T-cell (primary cell): Measurements from ENCODE around the gene FOXB1. TPM values are rescaled to one million over a fixed set of nuclear protein-coding genes. Genes with fewer than 3 reads are reported as not detected.

Experiments
- ATAC-seq, 4 experiments: fragments of 200-7000 bp in 3 of 4; fragments of 150-1000 bp in 1 of 4; cut with Tn5 transposase; replicated peaks in 1 of 4; 1 replicate in 3 of 4; 2 replicates in 1 of 4; pipeline ENCODE4 v1.10.0; 2021; ENCODE audit warnings: moderate library complexity in 3 of 4, mild to moderate bottlenecking in 2 of 4, moderate number of reproducible peaks in 1 of 4
- CTCF ChIA-PET, 2 donors: fragments of 300-600 bp; sonication (Branson Sonifier 250); formaldehyde crosslinking; loops; one replicate each; lab custom pipeline; 2022; ENCODE audit warnings: antibody characterized with exemption in 2 of 2; lab: Charles Lee
- POLR2A ChIA-PET, 2 donors: fragments of 300-600 bp; sonication (Branson Sonifier 250); formaldehyde crosslinking; loops; one replicate each; lab custom pipeline; 2022; ENCODE audit warnings: antibody characterized with exemption in 2 of 2; lab: Charles Lee
- DNase-seq, 35 experiments: peaks; one replicate each; pipeline versions ENCODE4 v3.0.0 to v3.0.0-alpha.2; 2013 to 2023
- H3K27ac ChIP-seq: one replicate; pipeline ENCODE4 v1.5.1; 2013; ENCODE audit warnings: low read length
- H3K27me3 ChIP-seq, 2 experiments: replicated peaks in 1 of 2; 1 replicate in 1 of 2; 2 replicates in 1 of 2; pipeline versions ENCODE4 v1.6.1 to v1.7.0; 2013; ENCODE audit warnings: low read length in 1 of 2, mixed read lengths in 1 of 2; ENCODE audit not compliant: control insufficient read depth in 2 of 2, insufficient read depth in 2 of 2; ENCODE audit errors: extremely low read depth in 1 of 2
- H3K36me3 ChIP-seq, 2 donors: 1 replicate in 1 of 2; 2 replicates in 1 of 2; pipeline versions ENCODE4 v1.6.1 to v1.7.0; 2013; ENCODE audit warnings: low read length in 1 of 2; ENCODE audit not compliant: control insufficient read depth in 2 of 2, insufficient read depth in 1 of 2; ENCODE audit errors: extremely low read depth in 1 of 2
- H3K4me1 ChIP-seq, 2 experiments: 1 replicate in 1 of 2; 2 replicates in 1 of 2; pipeline versions ENCODE4 v1.6.1 to v1.7.0; 2013; ENCODE audit warnings: low read length in 2 of 2, mixed read lengths in 1 of 2; ENCODE audit not compliant: insufficient read depth in 2 of 2, control insufficient read depth in 1 of 2; ENCODE audit errors: extremely low read depth in 1 of 2
- H3K4me3 ChIP-seq, 2 donors: 1 replicate in 1 of 2; 2 replicates in 1 of 2; pipeline versions ENCODE4 v1.5.1 to v1.7.0; 2013; ENCODE audit warnings: mild to moderate bottlenecking in 2 of 2, low read length in 1 of 2, moderate library complexity in 1 of 2; ENCODE audit not compliant: control insufficient read depth in 1 of 2; ENCODE audit errors: extremely low read depth in 1 of 2
- H3K9me3 ChIP-seq: 2 replicates; pipeline ENCODE4 v1.7.0; 2013
- H3K27ac Mint-ChIP-seq, 2 donors: one replicate each; pipeline ENCODE4 v1.8.0; 2020 to 2021; ENCODE audit warnings: mild to moderate bottlenecking in 2 of 2, mixed read lengths in 2 of 2
- H3K27me3 Mint-ChIP-seq, 2 donors: one replicate each; pipeline ENCODE4 v1.8.0; 2021 to 2022; ENCODE audit warnings: mixed read lengths in 2 of 2
- H3K36me3 Mint-ChIP-seq: one replicate; pipeline ENCODE4 v1.8.0; 2021; ENCODE audit warnings: mixed read lengths
- H3K4me1 Mint-ChIP-seq, 3 donors: one replicate each; pipeline ENCODE4 v1.8.0; 2020 to 2022; ENCODE audit warnings: mixed read lengths in 3 of 3, mild to moderate bottlenecking in 1 of 3
- H3K4me3 Mint-ChIP-seq, 3 donors: one replicate each; pipeline ENCODE4 v1.8.0; 2020 to 2022; ENCODE audit warnings: mild to moderate bottlenecking in 3 of 3, mixed read lengths in 3 of 3, moderate library complexity in 3 of 3
- H3K9me3 Mint-ChIP-seq, 3 donors: one replicate each; pipeline ENCODE4 v1.8.0; 2020 to 2022; ENCODE audit warnings: mixed read lengths in 3 of 3
- WGBS: methylation state at CpG from one replicate; pipeline ENCODE4 v1.1.5; 2013; ENCODE audit warnings: missing lambda C conversion rate; ENCODE audit not compliant: insufficient coverage; 5-methylcytosine and 5-hydroxymethylcytosine counted together
- total RNA-seq, 35 experiments: library from RNA in 6 of 35; stranded (reverse) in 6 of 35; fragments of 120-200 nt in 1 of 35; gene quantifications; one replicate each; pipeline versions ENCODE4 v1.2.1 to v1.2.4 and lab custom pipeline; 2013 to 2026

FOXB1 gene
- total RNA-seq, 5 donors from 2014 or later (not counting 1 experiment from before 2014, with no cell fraction given): 0.13 to 0.19 (median 0.15) TPM; not detected in 2

- no peaks in the 10 kb centered on the region for H3K9me3 Mint-ChIP-seq
- H3K9me3 ChIP-seq: no peaks in the 10 kb centered on the region
- H3K27me3 ChIP-seq: peaks cover 20 to 55% of the 10 kb centered on the region in 2 experiments
- H3K4me1 Mint-ChIP-seq: peaks cover 25 to 36% (median 31%) of the 10 kb centered on the region in 3 donors
- CTCF ChIA-PET: interaction anchor here (0.8 to 1.1 kb wide), 2 partner anchors 76 to 78 kb away, joined by 3 to 4 read pairs; no protein-coding TSS in a partner anchor
- H3K4me3 Mint-ChIP-seq: no peak overlapping the region
- H3K27ac ChIP-seq: no peak overlapping the region
- 14% methylated on average over 16 of the region's 20 CpGs for WGBS
- H3K27me3 Mint-ChIP-seq: peaks cover 65 to 84% of the 10 kb centered on the region in 2 donors
- H3K4me1 ChIP-seq: peaks cover 8 to 33% of the 10 kb centered on the region in 2 experiments
- ATAC-seq (no peak), DNase-seq (no peak)
- POLR2A ChIA-PET: interaction anchor here (0.5 kb wide), 2 partner anchors 13 kb away, joined by 3 to 5 read pairs; no protein-coding TSS in a partner anchor
- no peaks in the 10 kb centered on the region for H3K36me3 ChIP-seq
- no peaks in the 10 kb centered on the region for H3K36me3 Mint-ChIP-seq
- no peak overlapping the region for H3K4me3 ChIP-seq
- peak overlapping the region in 1 of 2 donors; percentile 36 for H3K27ac Mint-ChIP-seq
These were observed 10.1 kb upstream of the FOXB1 start for GRCh38 chr15:59993950-59994401.

- Mint-ChIP-seq H3K27ac (peak overlapping the region in 1 of 2 donors; percentile 36), H3K9me3 (no peaks in the 10 kb centered on the region), H3K4me1 (peaks cover 25 to 39% (median 34%) of the 10 kb centered on the region in 3 donors), H3K27me3 (peaks cover 68 to 87% of the 10 kb centered on the region in 2 donors), H3K36me3 (no peaks in the 10 kb centered on the region), H3K4me3 (peak overlapping the region in 1 of 3 donors; percentile 61)
- ChIA-PET POLR2A (interaction anchor here in 1 of 2 donors (0.5 kb wide), 1 partner anchor 12 kb away, joined by 5 read pairs; no protein-coding TSS in a partner anchor), CTCF (interaction anchor here (0.6 to 1.1 kb wide), 2 partner anchors 76 to 191 kb away, joined by 3 to 4 read pairs; no protein-coding TSS in a partner anchor)
- no peaks in the 10 kb centered on the region for H3K9me3 ChIP-seq
- no peaks in the 10 kb centered on the region for H3K36me3 ChIP-seq
- ATAC-seq (no peak), DNase-seq (no peak)
- H3K4me3 ChIP-seq: no peak overlapping the region
- WGBS: 3% methylated on average over 3 of the region's 8 CpGs
- H3K4me1 ChIP-seq: peaks cover 8 to 39% of the 10 kb centered on the region in 2 experiments
- H3K27ac ChIP-seq: no peak overlapping the region
- peaks cover 25 to 60% of the 10 kb centered on the region in 2 experiments for H3K27me3 ChIP-seq
These were observed 9.6 kb upstream of the FOXB1 start for GRCh38 chr15:59994526-59994887.

GRCh38 chr15:59994888-59995557 lies 9.1 kb upstream of the FOXB1 start:
- POLR2A ChIA-PET: no interaction called here
- Mint-ChIP-seq H3K27ac (no peak overlapping the region), H3K4me3 (peak overlapping the region in 1 of 3 donors; percentile 61), H3K36me3 (no peaks in the 10 kb centered on the region), H3K4me1 (peaks cover 26 to 40% (median 34%) of the 10 kb centered on the region in 3 donors), H3K9me3 (no peaks in the 10 kb centered on the region), H3K27me3 (peaks cover 67 to 88% of the 10 kb centered on the region in 2 donors)
- Histone ChIP-seq H3K36me3 (no peaks in the 10 kb centered on the region), H3K9me3 (no peaks in the 10 kb centered on the region), H3K4me1 (peaks cover 10 to 44% of the 10 kb centered on the region in 2 experiments), H3K27ac (no peak overlapping the region), H3K27me3 (peaks cover 30 to 66% of the 10 kb centered on the region in 2 experiments), H3K4me3 (no peak overlapping the region)
- DNase-seq: peak in 1 of 35 experiments; percentile 24
- 5% methylated on average over 34 of the region's 41 CpGs for WGBS
- ATAC-seq: no peak
- CTCF ChIA-PET: interaction anchor here (0.6 to 1.1 kb wide), 3 partner anchors 30 to 192 kb away, joined by 3 to 4 read pairs (median 3); no protein-coding TSS in a partner anchor

- Histone ChIP-seq H3K27ac (no peak overlapping the region), H3K9me3 (no peaks in the 10 kb centered on the region), H3K4me1 (peaks cover 12 to 50% of the 10 kb centered on the region in 2 experiments), H3K4me3 (no peak overlapping the region), H3K27me3 (peaks cover 33 to 73% of the 10 kb centered on the region in 2 experiments), H3K36me3 (no peaks in the 10 kb centered on the region)
- peaks cover 33 to 44% (median 34%) of the 10 kb centered on the region in 3 donors for H3K4me1 Mint-ChIP-seq
- peak overlapping the region in 1 of 3 donors; percentile 61 for H3K4me3 Mint-ChIP-seq
- ChIA-PET POLR2A (no interaction called here), CTCF (interaction anchor here (0.6 to 0.7 kb wide), 2 partner anchors 20 to 30 kb away, joined by 3 to 4 read pairs; no protein-coding TSS in a partner anchor)
- 20% methylated on average over 2 of the region's 24 CpGs for WGBS
- no peak for ATAC-seq
- no peak overlapping the region for H3K27ac Mint-ChIP-seq
- no peaks in the 10 kb centered on the region for H3K36me3 Mint-ChIP-seq
- peak in 1 of 35 experiments; percentile 22 for DNase-seq
- H3K27me3 Mint-ChIP-seq: peaks cover 71 to 96% of the 10 kb centered on the region in 2 donors
- no peaks in the 10 kb centered on the region for H3K9me3 Mint-ChIP-seq
These were observed 8.4 kb upstream of the FOXB1 start for GRCh38 chr15:59995568-59996297.

GRCh38 chr15:59996298-59997041 lies 7.6 kb upstream of the FOXB1 start:
- peaks cover 0 to 4% (median 0%) of the 10 kb centered on the region in 3 donors for H3K9me3 Mint-ChIP-seq
- CTCF ChIA-PET: interaction anchor here (0.6 to 0.7 kb wide), 2 partner anchors 21 to 29 kb away, joined by 3 to 4 read pairs; no protein-coding TSS in a partner anchor
- POLR2A ChIA-PET: no interaction called here
- Histone ChIP-seq H3K27ac (no peak overlapping the region), H3K4me1 (peaks cover 12 to 50% of the 10 kb centered on the region in 2 experiments), H3K27me3 (peaks cover 38 to 80% of the 10 kb centered on the region in 2 experiments), H3K36me3 (no peaks in the 10 kb centered on the region), H3K9me3 (no peaks in the 10 kb centered on the region), H3K4me3 (peak overlapping the region in 1 of 2 donors; percentile 57)
- H3K27me3 Mint-ChIP-seq: peaks cover 76 to 100% of the 10 kb centered on the region in 2 donors
- peaks cover 34 to 47% (median 39%) of the 10 kb centered on the region in 3 donors for H3K4me1 Mint-ChIP-seq
- ATAC-seq (peak in 1 of 4 experiments; percentile 10), DNase-seq (peak in 1 of 35 experiments; percentile 22)
- H3K4me3 Mint-ChIP-seq: peak overlapping the region in 2 of 3 donors; percentile 45 to 61
- 2% methylated on average over 14 of the region's 27 CpGs for WGBS
- no peak overlapping the region for H3K27ac Mint-ChIP-seq
- H3K36me3 Mint-ChIP-seq: no peaks in the 10 kb centered on the region
